HG03045 (cell line): ENCODE measurements around the gene FLT1.

Source experiments
- ATAC-seq: cut with Tn5 transposase; IDR thresholded peaks from one replicate; pipeline ENCODE4 v1.9.1; 2021; ENCODE audit warnings: mild to moderate bottlenecking, moderate library complexity; ENCODE audit not compliant: unreplicated experiment

FLT1 gene

GRCh38 chr13:28349371-28349770 lies 145.6 kb downstream of the FLT1 start:
- ATAC-seq = no peak

- ATAC-seq = no peak
Measured at GRCh38 chr13:28347456-28348371, 147.2 kb downstream of the FLT1 start.

GRCh38 chr13:28346154-28346553 lies 148.8 kb downstream of the FLT1 start:
- no peak for ATAC-seq

GRCh38 chr13:28344163-28344562 lies 150.8 kb downstream of the FLT1 start:
- no peak for ATAC-seq

- no peak for ATAC-seq
Measured at GRCh38 chr13:28342251-28342650, 152.7 kb downstream of the FLT1 start.

GRCh38 chr13:28340272-28340793 lies 154.6 kb downstream of the FLT1 start:
- no peak for ATAC-seq

GRCh38 chr13:28339419-28339818 lies 155.5 kb downstream of the FLT1 start:
- ATAC-seq = no peak

GRCh38 chr13:28338742-28339141 lies 156.2 kb downstream of the FLT1 start:
- ATAC-seq = no peak

- ATAC-seq = no peak
Measured at GRCh38 chr13:28338006-28338574, 156.8 kb downstream of the FLT1 start.

- ATAC-seq = no peak
Measured at GRCh38 chr13:28337166-28338005, 157.5 kb downstream of the FLT1 start.

GRCh38 chr13:28336193-28336657 lies 158.7 kb downstream of the FLT1 start:
- ATAC-seq = no peak

GRCh38 chr13:28333204-28333881 lies 161.6 kb downstream of the FLT1 start:
- no peak for ATAC-seq

- ATAC-seq = no peak
Measured at GRCh38 chr13:28329395-28330158, 165.4 kb downstream of the FLT1 start.

- no peak for ATAC-seq
Measured at GRCh38 chr13:28328271-28328607, 166.7 kb downstream of the FLT1 start.

- no peak for ATAC-seq
Measured at GRCh38 chr13:28327373-28328270, 167.3 kb downstream of the FLT1 start.

- ATAC-seq = no peak
Measured at GRCh38 chr13:28326056-28326455, 168.9 kb downstream of the FLT1 start.

GRCh38 chr13:28325022-28325421 lies 169.9 kb downstream of the FLT1 start:
- no peak for ATAC-seq

- no peak for ATAC-seq
Measured at GRCh38 chr13:28324181-28324789, 170.6 kb downstream of the FLT1 start.
